Measurements from ENCODE around the gene HOOK2.

HOOK2 gene

DNA sequence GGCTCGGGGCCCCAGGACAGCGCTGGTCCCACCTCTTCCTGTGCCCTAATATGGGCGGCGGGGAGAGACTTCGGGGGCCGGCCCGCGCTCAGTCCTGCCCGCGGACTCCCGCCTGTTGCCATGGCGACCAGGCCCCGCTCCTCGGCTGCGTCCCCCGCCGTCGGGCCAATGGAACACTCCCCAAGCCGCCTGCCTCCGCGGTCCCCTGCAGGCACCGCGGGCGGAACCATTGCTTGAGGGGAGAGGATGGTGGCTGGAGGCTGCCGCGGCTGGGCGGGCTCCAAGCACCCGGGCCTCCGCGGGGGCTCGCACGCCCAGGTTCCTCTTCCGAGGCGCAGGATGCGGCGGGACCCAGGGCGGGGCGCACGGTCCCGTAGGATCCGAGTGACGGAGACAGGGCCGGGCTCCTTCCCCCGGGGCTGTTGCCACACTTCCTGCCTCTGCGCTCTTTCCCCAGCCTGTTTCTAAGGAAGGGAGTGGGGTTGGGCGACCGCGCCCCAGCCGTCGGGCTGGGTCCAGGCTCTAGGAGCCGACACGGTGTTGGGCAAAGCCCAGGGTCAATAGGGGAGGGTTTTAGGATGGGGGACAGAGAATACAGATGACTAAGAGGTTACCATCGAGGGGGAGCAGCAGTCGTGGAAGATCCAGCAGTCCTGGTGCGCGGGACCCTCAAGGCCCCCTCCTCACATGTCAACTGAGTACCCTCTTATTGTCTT lies 14.7 kb upstream of the HOOK2 start (continued):
- peak; percentile 97 for TF ChIP-seq ZNF777 (tag by site-specific recombination; IDR thresholded peaks at IDR 0.05; ENCODE audit: borderline replicate concordance)
- 0 out of 2 replicates have a peak, but pooled peaks have one; percentile 49 for TF ChIP-seq YY1 (tag by site-specific recombination; IDR thresholded peaks at IDR 0.05)
- no peak for TF ChIP-seq ZNF121 (tag by site-specific recombination; IDR thresholded peaks at IDR 0.05)
- no peak for TF ChIP-seq ZNF155 (tag by site-specific recombination; IDR thresholded peaks at IDR 0.05)
- TF ChIP-seq OVOL3 (tag by site-specific recombination; IDR thresholded peaks at IDR 0.05) = no peak
- peak; percentile 74 for TF ChIP-seq ZNF76 (tag by site-specific recombination; IDR thresholded peaks at IDR 0.05; ENCODE audit: borderline replicate concordance, low read depth)
- TF ChIP-seq PRDM6 (tag by site-specific recombination; IDR thresholded peaks at IDR 0.05) = no peak
- TF ChIP-seq ZNF23 (tag by site-specific recombination; IDR thresholded peaks at IDR 0.05; ENCODE audit: borderline replicate concordance) = no peak
- TF ChIP-seq ZNF211 (tag by site-specific recombination; IDR thresholded peaks at IDR 0.05; ENCODE audit: low read depth) = no peak
- TF ChIP-seq, protein P1, sequence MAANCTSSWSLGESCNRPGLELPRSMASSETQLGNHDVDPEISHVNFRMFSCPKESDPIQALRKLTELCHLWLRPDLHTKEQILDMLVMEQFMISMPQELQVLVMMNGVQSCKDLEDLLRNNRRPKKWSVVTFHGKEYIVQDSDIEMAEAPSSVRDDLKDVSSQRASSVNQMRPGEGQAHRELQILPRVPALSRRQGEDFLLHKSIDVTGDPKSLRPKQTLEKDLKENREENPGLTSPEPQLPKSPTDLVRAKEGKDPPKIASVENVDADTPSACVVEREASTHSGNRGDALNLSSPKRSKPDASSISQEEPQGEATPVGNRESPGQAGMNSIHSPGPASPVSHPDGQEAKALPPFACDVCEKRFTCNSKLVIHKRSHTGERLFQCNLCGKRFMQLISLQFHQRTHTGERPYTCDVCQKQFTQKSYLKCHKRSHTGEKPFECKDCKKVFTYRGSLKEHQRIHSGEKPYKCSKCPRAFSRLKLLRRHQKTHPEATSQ (tag by site-specific recombination; IDR thresholded peaks at IDR 0.05) = peak; percentile 68; the same call in 1 of the 2 replicates
- TF ChIP-seq ZFP3 (tag by site-specific recombination; IDR thresholded peaks at IDR 0.05; ENCODE audit: low read depth) = no peak; the same call in 1 of the 2 replicates
- TF ChIP-seq PRDM2 (tag by site-specific recombination; IDR thresholded peaks at IDR 0.05; ENCODE audit: borderline replicate concordance) = no peak
- no peak for TF ChIP-seq MZF1 (tag by site-specific recombination; IDR thresholded peaks at IDR 0.05; ENCODE audit: borderline replicate concordance)
- no peak for TF ChIP-seq ZNF169 (tag by site-specific recombination; IDR thresholded peaks at IDR 0.05)
- peak; percentile 64 for TF ChIP-seq KLF9 (tag by site-specific recombination; IDR thresholded peaks at IDR 0.05; ENCODE audit: low read depth)
- no peak for TF ChIP-seq ZNF114 (tag by site-specific recombination; IDR thresholded peaks at IDR 0.05)
- TF ChIP-seq ZNF792 (tag by site-specific recombination; IDR thresholded peaks at IDR 0.05) = no peak
- peak; percentile 86 for TF ChIP-seq EGR2 (tag by site-specific recombination; IDR thresholded peaks at IDR 0.05; ENCODE audit: low read depth)
- TF ChIP-seq MEIS1 (CRISPR knock-in tag; IDR thresholded peaks at IDR 0.05; ENCODE audit: borderline replicate concordance) = no peak
- peak; percentile 62 for TF ChIP-seq ZNF335 (tag by site-specific recombination; conservative IDR thresholded peaks at IDR 0.05)
- TF ChIP-seq, protein P2, sequence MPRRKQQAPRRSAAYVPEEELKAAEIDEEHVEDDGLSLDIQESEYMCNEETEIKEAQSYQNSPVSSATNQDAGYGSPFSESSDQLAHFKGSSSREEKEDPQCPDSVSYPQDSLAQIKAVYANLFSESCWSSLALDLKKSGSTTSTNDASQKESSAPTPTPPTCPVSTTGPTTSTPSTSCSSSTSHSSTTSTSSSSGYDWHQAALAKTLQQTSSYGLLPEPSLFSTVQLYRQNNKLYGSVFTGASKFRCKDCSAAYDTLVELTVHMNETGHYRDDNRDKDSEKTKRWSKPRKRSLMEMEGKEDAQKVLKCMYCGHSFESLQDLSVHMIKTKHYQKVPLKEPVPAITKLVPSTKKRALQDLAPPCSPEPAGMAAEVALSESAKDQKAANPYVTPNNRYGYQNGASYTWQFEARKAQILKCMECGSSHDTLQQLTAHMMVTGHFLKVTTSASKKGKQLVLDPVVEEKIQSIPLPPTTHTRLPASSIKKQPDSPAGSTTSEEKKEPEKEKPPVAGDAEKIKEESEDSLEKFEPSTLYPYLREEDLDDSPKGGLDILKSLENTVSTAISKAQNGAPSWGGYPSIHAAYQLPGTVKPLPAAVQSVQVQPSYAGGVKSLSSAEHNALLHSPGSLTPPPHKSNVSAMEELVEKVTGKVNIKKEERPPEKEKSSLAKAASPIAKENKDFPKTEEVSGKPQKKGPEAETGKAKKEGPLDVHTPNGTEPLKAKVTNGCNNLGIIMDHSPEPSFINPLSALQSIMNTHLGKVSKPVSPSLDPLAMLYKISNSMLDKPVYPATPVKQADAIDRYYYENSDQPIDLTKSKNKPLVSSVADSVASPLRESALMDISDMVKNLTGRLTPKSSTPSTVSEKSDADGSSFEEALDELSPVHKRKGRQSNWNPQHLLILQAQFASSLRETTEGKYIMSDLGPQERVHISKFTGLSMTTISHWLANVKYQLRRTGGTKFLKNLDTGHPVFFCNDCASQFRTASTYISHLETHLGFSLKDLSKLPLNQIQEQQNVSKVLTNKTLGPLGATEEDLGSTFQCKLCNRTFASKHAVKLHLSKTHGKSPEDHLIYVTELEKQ (tag by site-specific recombination; IDR thresholded peaks at IDR 0.05; ENCODE audit: borderline replicate concordance) = no peak
- TF ChIP-seq ZNF140 (tag by site-specific recombination; IDR thresholded peaks at IDR 0.05) = no peak
- TF ChIP-seq, protein P3, sequence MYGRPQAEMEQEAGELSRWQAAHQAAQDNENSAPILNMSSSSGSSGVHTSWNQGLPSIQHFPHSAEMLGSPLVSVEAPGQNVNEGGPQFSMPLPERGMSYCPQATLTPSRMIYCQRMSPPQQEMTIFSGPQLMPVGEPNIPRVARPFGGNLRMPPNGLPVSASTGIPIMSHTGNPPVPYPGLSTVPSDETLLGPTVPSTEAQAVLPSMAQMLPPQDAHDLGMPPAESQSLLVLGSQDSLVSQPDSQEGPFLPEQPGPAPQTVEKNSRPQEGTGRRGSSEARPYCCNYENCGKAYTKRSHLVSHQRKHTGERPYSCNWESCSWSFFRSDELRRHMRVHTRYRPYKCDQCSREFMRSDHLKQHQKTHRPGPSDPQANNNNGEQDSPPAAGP (tag by site-specific recombination; IDR thresholded peaks at IDR 0.05) = peak; percentile 95
- TF ChIP-seq, protein P4, sequence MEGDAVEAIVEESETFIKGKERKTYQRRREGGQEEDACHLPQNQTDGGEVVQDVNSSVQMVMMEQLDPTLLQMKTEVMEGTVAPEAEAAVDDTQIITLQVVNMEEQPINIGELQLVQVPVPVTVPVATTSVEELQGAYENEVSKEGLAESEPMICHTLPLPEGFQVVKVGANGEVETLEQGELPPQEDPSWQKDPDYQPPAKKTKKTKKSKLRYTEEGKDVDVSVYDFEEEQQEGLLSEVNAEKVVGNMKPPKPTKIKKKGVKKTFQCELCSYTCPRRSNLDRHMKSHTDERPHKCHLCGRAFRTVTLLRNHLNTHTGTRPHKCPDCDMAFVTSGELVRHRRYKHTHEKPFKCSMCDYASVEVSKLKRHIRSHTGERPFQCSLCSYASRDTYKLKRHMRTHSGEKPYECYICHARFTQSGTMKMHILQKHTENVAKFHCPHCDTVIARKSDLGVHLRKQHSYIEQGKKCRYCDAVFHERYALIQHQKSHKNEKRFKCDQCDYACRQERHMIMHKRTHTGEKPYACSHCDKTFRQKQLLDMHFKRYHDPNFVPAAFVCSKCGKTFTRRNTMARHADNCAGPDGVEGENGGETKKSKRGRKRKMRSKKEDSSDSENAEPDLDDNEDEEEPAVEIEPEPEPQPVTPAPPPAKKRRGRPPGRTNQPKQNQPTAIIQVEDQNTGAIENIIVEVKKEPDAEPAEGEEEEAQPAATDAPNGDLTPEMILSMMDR (tag by site-specific recombination; IDR thresholded peaks at IDR 0.05) = no peak; the same call in 1 of the 2 replicates

Data from HEK293 (cell line).